Hepatocyte (in vitro differentiated cells): ENCODE results near the gene GLIPR2.

Experiments used
- EZH2 ChIP-seq: fragments of 200-600 bp; sonication (generic); IDR thresholded peaks from 2 replicates; pipeline ENCODE4 v1.6.1; 2016; ENCODE audit warnings: antibody characterized with exemption, mild to moderate bottlenecking, borderline replicate concordance
- EZH2phosphoT487 ChIP-seq: fragments of 200-600 bp; sonication (generic); IDR thresholded peaks from one replicate; pipeline ENCODE4 v1.6.1; 2018; ENCODE audit warnings: antibody characterized with exemption, mild to moderate bottlenecking, low read depth, moderate library complexity; ENCODE audit not compliant: unreplicated experiment, severe bottlenecking
- TF ChIP-seq, protein P1 (sequence below): fragments of 200-600 bp; sonication (generic); IDR thresholded peaks from 2 replicates; pipeline ENCODE4 v1.5.1; 2016; ENCODE audit warnings: antibody characterized with exemption, mild to moderate bottlenecking; ENCODE audit not compliant: poor library complexity

DNA sequence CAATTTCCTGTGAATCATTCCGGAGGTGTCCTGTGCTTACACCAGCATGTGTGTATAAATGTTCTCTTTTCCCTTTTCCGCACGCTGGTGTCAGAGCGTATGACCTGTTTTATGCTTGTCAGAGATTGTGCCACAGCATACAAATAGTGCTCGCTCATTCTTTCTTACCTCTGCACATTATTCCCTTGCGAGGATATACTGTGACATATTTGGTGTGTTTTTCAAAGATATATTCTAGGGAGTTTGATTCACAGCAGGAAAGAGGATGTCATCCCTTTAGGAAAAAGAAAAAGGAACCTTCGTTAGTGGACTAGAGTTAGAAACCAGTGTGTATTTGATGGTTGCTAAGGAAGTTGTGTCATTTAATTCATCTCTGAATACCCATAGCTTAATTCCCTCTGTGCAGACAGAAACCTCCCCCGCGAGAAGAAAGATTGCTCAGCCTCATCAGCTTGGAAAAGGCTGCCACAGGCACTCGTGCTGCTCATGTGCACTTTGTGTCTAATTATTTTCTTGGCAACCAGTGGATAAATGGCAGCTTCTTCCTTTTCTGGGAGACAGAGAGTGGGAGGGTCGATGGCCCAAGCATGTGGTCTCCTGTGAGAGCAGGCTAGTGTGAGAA lies 17.9 kb downstream of the GLIPR2 start:
- TF ChIP-seq, protein P1, sequence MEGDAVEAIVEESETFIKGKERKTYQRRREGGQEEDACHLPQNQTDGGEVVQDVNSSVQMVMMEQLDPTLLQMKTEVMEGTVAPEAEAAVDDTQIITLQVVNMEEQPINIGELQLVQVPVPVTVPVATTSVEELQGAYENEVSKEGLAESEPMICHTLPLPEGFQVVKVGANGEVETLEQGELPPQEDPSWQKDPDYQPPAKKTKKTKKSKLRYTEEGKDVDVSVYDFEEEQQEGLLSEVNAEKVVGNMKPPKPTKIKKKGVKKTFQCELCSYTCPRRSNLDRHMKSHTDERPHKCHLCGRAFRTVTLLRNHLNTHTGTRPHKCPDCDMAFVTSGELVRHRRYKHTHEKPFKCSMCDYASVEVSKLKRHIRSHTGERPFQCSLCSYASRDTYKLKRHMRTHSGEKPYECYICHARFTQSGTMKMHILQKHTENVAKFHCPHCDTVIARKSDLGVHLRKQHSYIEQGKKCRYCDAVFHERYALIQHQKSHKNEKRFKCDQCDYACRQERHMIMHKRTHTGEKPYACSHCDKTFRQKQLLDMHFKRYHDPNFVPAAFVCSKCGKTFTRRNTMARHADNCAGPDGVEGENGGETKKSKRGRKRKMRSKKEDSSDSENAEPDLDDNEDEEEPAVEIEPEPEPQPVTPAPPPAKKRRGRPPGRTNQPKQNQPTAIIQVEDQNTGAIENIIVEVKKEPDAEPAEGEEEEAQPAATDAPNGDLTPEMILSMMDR = no peak
- TF ChIP-seq EZH2 (no peak), EZH2phosphoT487 (no peak)
